CD4-positive, alpha-beta T cell treated with Interleukin-6 for 4 hours (primary cell): ENCODE measurements around the gene LRP5.
A peak's percentile ranks its signal among the peaks of the same experiment; 100 is the strongest.
"Not testable (repeated sequence)": the region's sequence is repeated elsewhere in the genome, so short reads cannot be mapped to it uniquely, and the experiment has no call there.

Source experiments
- DNase-seq: peaks from one replicate; pipeline ENCODE4 v3.0.0-alpha.2; 2020; ENCODE audit warnings: mixed read lengths

Gene LRP5

GRCh38 chr11:68329978-68330699, 17.7 kb downstream of the LRP5 start:
- DNase-seq: no peak

- DNase-seq: no peak
Observed at GRCh38 chr11:68330700-68331337, 18.4 kb downstream of the LRP5 start.

- DNase-seq: peak; percentile 34
Observed at GRCh38 chr11:68331338-68331947, 19.1 kb downstream of the LRP5 start.

GRCh38 chr11:68332186-68332585, 19.8 kb downstream of the LRP5 start:
- no peak for DNase-seq

GRCh38 chr11:68333173-68333572, 20.8 kb downstream of the LRP5 start:
- no peak for DNase-seq

DNA sequence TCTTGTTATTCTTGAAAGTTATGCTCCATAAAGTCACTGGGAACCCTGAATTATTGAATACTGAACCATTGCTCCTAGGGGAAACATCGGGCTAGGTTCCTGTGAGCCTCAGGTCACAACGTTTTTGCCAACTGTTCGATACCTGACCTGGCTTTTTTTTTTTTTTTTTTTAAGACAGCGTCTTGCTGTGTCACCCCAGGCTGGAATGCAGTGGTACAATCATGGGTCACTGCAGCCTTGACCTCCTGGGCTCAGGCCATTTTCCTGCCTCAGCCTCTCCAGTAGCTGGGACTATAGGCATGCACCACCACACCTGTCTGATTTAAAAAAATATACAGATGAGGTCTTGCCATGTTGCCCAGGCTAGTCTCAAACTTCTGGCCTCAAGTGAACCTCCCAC, 22.5 kb downstream of the LRP5 start:
- DNase-seq: no peak

DNA sequence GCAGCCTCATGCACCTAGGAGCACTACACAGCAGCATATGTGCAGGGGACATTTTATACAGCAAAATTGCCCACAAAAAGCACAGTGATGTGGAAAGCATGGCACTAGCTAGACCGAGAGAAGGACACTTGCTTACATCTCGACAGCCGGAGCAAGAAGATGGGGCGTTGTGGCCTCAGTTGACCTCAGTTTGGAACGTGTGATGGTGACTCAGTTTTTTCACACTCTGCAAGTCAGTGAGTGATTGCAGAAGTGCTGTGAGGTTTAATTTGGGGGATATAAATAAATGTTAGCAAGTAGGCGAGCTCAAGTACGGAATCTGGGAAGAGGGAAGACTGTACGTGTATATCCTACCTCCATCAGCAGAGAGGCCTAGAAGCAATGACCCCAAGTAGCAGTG, 23.3 kb downstream of the LRP5 start:
- DNase-seq: no peak

GRCh38 chr11:68336716-68337115, 24.3 kb downstream of the LRP5 start:
- no peak for DNase-seq

- no peak for DNase-seq
Observed at GRCh38 chr11:68337399-68337835, 25.0 kb downstream of the LRP5 start.

GRCh38 chr11:68338051-68338780, 25.8 kb downstream of the LRP5 start:
- no peak for DNase-seq

DNA sequence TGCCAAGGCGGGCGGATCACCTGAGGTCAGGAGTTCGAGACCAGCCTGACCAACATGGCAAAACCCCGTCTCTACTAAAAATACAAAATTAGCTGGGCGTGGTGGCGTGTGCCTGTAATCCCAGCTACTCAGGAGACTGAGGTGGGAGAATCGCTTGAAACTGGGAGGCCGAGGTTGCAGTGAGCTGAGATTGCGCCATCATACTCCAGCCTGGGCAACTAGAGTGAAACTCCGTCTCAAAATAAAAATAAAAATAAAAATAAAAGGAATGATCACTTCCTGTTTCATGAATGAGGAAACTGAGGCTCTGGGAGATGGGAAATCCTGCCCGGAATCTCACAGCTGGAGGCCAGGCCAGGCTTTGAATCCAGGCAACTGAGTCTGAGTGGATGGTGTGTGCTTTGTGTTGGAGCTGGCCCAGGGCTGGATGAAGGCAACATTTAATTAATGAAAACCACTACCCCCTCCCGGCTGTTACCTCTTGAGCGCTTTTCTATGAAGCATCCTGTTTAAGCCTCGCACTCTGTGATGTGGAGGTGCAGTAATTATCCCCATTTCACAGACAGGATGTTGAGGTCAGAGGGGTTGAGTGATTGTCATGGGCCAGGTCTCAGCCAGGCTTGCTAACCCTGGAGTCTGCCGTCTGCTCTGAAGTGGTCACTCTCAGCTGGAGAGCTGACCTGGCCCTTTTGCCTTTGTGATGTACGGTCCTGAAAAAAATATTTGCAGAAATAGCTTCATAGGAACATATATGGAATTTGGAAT, 27.8 kb downstream of the LRP5 start:
- DNase-seq: peak; percentile 32

DNA sequence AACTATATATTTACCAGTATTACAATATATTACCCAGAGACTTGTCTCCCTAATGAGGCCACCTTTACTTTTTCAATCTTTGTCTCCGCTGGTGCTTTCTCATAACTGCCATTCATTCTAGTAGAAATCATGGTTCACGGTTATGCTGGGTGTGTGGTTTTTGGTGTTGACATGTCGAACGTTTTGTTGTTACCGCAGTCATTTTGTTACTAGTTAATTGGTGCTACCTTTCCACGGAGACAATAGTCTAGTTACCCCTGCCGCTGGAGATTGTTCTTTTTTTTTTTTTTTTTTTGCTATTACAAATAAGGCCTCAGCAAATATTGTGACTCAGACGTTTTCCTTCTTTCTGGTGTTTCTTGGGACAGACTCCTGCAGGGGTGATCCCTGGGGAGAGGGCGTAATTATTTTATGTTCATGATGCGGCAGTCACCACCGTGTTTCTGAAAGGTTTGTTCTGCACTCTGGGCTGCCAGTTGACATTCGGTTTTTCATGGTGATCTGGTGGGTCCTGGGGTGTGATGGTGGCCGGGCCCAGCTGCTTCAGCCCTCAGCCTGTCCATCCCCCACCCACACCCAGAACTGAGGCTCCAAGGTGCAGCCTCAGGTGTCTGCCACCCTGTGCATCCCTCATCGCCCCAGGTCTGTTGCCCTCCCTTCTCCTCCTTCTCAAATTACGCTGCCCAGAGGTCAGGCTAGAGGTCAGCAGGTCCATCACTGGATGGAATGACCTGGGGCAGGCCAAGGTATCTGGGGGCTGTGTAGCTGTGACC, 28.6 kb downstream of the LRP5 start:
- DNase-seq: no peak

GRCh38 chr11:68341557-68342458, 29.4 kb downstream of the LRP5 start:
- DNase-seq: no peak

- DNase-seq: no peak
Observed at GRCh38 chr11:68342459-68343158, 30.2 kb downstream of the LRP5 start.

GRCh38 chr11:68343761-68344256, 31.4 kb downstream of the LRP5 start:
- DNase-seq: no peak

DNA sequence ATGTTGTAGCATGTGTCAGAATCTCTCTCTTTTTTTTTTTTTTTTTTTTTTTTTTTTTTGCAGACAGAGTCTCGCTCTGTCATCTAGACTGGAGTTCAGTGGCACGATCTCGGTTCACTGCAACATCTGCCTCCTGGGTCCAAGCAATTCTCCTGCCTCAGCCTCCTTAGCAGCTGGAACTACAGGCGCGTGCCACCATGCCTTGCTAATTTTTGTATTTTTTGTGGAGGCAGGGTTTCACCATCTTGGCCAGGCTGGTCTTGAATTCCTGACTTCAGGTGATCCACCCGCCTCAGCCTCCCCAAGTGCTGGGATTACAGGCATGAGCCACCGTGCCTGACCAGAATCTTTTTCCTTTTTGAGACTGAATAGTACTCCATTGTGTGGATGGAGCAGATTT, 32.4 kb downstream of the LRP5 start:
- not testable (repeated sequence) for DNase-seq

DNA sequence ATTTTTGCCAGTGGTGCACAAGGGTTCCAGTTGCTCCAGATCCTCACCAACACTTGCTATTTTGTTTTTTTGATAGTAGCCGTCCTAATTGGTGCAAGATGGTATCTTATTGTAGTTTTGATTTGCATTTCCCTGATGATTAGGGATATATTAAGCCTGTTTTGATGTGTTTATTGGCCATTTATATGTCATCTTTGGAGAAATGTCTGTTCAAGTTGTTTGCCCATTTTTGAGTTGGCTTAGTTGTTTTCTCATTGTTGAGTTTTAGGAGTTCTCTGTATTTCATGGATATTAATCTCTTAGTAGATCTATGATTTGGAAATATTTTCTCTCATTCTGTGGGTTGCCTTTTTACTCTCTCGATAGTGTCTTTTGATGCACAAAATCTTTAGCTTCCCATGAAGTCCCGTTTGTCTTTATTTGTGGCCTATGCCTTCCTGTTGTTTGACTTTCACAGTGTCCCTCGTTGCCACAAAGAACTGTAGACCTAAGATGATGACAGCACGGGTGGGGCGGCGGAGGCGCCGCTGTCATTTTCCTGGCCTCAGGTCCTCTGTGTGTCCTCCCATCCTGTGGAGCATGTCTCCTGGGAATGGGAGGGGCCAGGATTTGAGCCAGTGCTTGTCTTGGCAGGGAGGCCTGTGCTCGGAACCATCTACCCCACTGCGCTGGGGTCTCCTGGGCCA, 33.5 kb downstream of the LRP5 start:
- DNase-seq: no peak

DNA sequence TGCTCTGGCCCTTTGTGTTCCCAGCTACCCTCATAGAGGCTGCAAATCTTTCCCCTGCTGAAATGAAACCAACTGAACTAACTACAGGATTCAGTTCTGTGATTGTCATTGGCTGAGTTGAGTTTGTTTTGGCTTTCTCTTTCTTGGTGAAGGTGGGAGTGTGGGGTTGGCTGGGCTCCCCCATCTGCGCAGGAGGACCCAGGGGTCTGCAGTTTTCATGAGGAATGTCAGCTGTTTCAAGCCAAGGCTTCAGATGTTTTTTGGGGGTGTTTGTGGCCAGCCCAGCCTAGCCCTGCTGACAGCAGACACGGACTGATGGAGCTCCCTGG, 34.0 kb downstream of the LRP5 start:
- no peak for DNase-seq

GRCh38 chr11:68347345-68347744, 35.0 kb downstream of the LRP5 start:
- no peak for DNase-seq

DNA sequence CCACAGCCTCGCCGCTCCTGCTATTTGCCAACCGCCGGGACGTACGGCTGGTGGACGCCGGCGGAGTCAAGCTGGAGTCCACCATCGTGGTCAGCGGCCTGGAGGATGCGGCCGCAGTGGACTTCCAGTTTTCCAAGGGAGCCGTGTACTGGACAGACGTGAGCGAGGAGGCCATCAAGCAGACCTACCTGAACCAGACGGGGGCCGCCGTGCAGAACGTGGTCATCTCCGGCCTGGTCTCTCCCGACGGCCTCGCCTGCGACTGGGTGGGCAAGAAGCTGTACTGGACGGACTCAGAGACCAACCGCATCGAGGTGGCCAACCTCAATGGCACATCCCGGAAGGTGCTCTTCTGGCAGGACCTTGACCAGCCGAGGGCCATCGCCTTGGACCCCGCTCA, 35.5 kb downstream of the LRP5 start:
- DNase-seq: no peak
